OCI-LY7 (cell line): ENCODE data around the gene F2.

Experiments used
- EZH2phosphoT487 ChIP-seq: fragments of 200-600 bp; sonication (generic); IDR thresholded peaks from 2 replicates; pipeline ENCODE4 v1.6.1; 2018; ENCODE audit warnings: low read depth, borderline replicate concordance, mild to moderate bottlenecking, mixed run types, antibody characterized with exemption, low read length, moderate library complexity, mixed read lengths
- TF ChIP-seq, protein P1 (sequence below): fragments of 200-600 bp; sonication (generic); conservative IDR thresholded peaks from 2 replicates; pipeline ENCODE4 v1.5.1; 2014; ENCODE audit warnings: mild to moderate bottlenecking, antibody characterized with exemption, low read length, moderate library complexity, mixed read lengths

GRCh38 chr11:46693597-46694012 is 25.4 kb upstream of the F2 start:
- TF ChIP-seq, protein P1, sequence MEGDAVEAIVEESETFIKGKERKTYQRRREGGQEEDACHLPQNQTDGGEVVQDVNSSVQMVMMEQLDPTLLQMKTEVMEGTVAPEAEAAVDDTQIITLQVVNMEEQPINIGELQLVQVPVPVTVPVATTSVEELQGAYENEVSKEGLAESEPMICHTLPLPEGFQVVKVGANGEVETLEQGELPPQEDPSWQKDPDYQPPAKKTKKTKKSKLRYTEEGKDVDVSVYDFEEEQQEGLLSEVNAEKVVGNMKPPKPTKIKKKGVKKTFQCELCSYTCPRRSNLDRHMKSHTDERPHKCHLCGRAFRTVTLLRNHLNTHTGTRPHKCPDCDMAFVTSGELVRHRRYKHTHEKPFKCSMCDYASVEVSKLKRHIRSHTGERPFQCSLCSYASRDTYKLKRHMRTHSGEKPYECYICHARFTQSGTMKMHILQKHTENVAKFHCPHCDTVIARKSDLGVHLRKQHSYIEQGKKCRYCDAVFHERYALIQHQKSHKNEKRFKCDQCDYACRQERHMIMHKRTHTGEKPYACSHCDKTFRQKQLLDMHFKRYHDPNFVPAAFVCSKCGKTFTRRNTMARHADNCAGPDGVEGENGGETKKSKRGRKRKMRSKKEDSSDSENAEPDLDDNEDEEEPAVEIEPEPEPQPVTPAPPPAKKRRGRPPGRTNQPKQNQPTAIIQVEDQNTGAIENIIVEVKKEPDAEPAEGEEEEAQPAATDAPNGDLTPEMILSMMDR: no peak
- no peak for TF ChIP-seq EZH2phosphoT487
